Upper lobe of left lung (tissue), 6 donors: ENCODE data around the gene HEBP2. TPM values are rescaled to one million over a fixed set of nuclear protein-coding genes. Genes with fewer than 3 reads are reported as not detected.

Experiments used
- ATAC-seq, 2 donors: fragments of 200-7000 bp; cut with Tn5 transposase; one replicate each; pipeline ENCODE4 v1.9.1; 2022; ENCODE audit warnings: mild to moderate bottlenecking in 2 of 2, moderate library complexity in 2 of 2; ENCODE audit not compliant: low FRiP score in 2 of 2
- DNase-seq, 2 donors: peaks; one replicate each; pipeline ENCODE4 v3.0.0-alpha.2; 2019 to 2020
- H3K27ac ChIP-seq, 4 donors: fragments of 200-600 bp; sonication (generic); one replicate each; pipeline ENCODE4 v1.5.1; 2016 to 2019
- H3K27me3 ChIP-seq, 4 donors: fragments of 200-600 bp; sonication (generic); one replicate each; pipeline ENCODE4 v1.5.1; 2017 to 2019
- H3K36me3 ChIP-seq, 4 donors: fragments of 200-600 bp; sonication (generic); one replicate each; pipeline ENCODE4 v1.5.1; 2016 to 2019
- H3K4me1 ChIP-seq, 4 donors: fragments of 200-600 bp; sonication (generic); one replicate each; pipeline ENCODE4 v1.5.1; 2018 to 2019
- H3K4me3 ChIP-seq, 4 donors: fragments of 200-600 bp; sonication (generic); one replicate each; pipeline ENCODE4 v1.5.1; 2017 to 2019; ENCODE audit warnings: mild to moderate bottlenecking in 2 of 4, moderate library complexity in 1 of 4
- H3K9me3 ChIP-seq, 4 donors: fragments of 200-600 bp; sonication (generic); one replicate each; pipeline ENCODE4 v1.5.1; 2018 to 2019
- CTCF ChIP-seq, 6 experiments: fragments of 450-650 bp in 4 of 6; fragments of 200-600 bp in 2 of 6; sonication (generic) in 2 of 6; IDR thresholded peaks; one replicate each; pipeline ENCODE4 v1.5.1; 2016 to 2019; ENCODE audit warnings: antibody characterized with exemption in 6 of 6
- EP300 ChIP-seq, 4 donors: sonication (generic); formaldehyde crosslinking; IDR thresholded peaks; one replicate each; pipeline ENCODE4 v1.5.1; 2017; ENCODE audit warnings: antibody characterized with exemption in 4 of 4, control low read depth in 2 of 4
- POLR2A ChIP-seq, 4 donors: fragments of 450-650 bp; IDR thresholded peaks; one replicate each; pipeline ENCODE4 v1.5.1; 2016 to 2017; ENCODE audit warnings: antibody characterized with exemption in 4 of 4, mild to moderate bottlenecking in 2 of 4
- POLR2AphosphoS5 ChIP-seq, 2 donors: sonication (generic); formaldehyde crosslinking; IDR thresholded peaks; one replicate each; pipeline ENCODE4 v1.5.1; 2017; ENCODE audit warnings: antibody characterized with exemption in 2 of 2
- WGBS, 2 donors: methylation state at CpG; one replicate each; pipeline ENCODE4 v1.1.5; 2017 to 2018; 5-methylcytosine and 5-hydroxymethylcytosine counted together
- small RNA-seq, 4 donors: library from RNA; depleted of rRNA; stranded (forward); fragments of <200 nt; gene quantifications; one replicate each; pipeline ENCODE3, GENCODE V24; 2016
- total RNA-seq, 6 donors: library from RNA; depleted of rRNA in 4 of 6; stranded (reverse); fragments of >200 nt in 4 of 6; gene quantifications; one replicate each; pipeline versions ENCODE4 v1.1.0 to v1.2.1, GENCODE V29; 2016 to 2021
- donor health status: DM: no; HTN: no; CAD: no; lungs with moderate emphysema.
- donor health status: DM: no; HTN: yes; CAD: no; lungs with severe emphysema.

The HEBP2 gene
- total RNA-seq, 6 donors from 2014 or later, result 11.5 to 68.0 (median 48.6) TPM

- Histone ChIP-seq H3K9me3 (no peaks in the 10 kb centered on the region), H3K27me3 (no peaks in the 10 kb centered on the region), H3K36me3 (peaks cover 0 to 13% (median 8%) of the 10 kb centered on the region in 4 donors), H3K4me3 (no peak overlapping the region), H3K4me1 (no peaks in the 10 kb centered on the region), H3K27ac (no peak overlapping the region)
- ATAC-seq (no peak), DNase-seq (no peak)
- WGBS, 2 donors, result 93 to 95% methylated on average over 9 of the region's 9 CpGs
- no peak for TF ChIP-seq POLR2A (IDR thresholded peaks at IDR 0.05)
- no peak for TF ChIP-seq POLR2AphosphoS5 (IDR thresholded peaks at IDR 0.05)
- no peak for TF ChIP-seq EP300 (IDR thresholded peaks at IDR 0.05)
- no peak for TF ChIP-seq CTCF (IDR thresholded peaks at IDR 0.05)
Observed at GRCh38 chr6:138468320-138469015, 64.4 kb downstream of the HEBP2 start.

Small RNAs within 50 kb of the gene (small RNA-seq; reads per million reads assigned to genes)
- gene AL031003.1 (0 reads per million in 4 donors), gene AL391669.1 (0 reads per million in 4 donors), gene MIR3145 (0 to 0.55 (median 0.31) reads per million in 4 donors)

Other genes starting within 250 kb of the HEBP2 start
- gene ARFGEF3, start 242.3 kb upstream of the HEBP2 start, total RNA-seq, result 10 to 100 TPM; 19.8 to 53.6 (median 30.5) TPM
- gene PBOV1, start 185.7 kb upstream of the HEBP2 start, total RNA-seq, result not detected
- gene SMIM28, start 26.3 kb upstream of the HEBP2 start, total RNA-seq, result not detected
- 10 to 100 TPM; 37.3 to 80.2 (median 56.6) TPM for gene NHSL1, start 95.3 kb downstream of the HEBP2 start, total RNA-seq